BLaER1 (cell line): ENCODE measurements around the gene RBM19.

Experiments
- H3K27ac ChIP-seq: shearing (Covaris generic); formaldehyde crosslinking; 2 replicates; pipeline ENCODE4 v1.8.1; 2022
- H3K27me3 ChIP-seq: shearing (Covaris generic); formaldehyde crosslinking; 2 replicates; pipeline ENCODE4 v1.8.1; 2022
- H3K36me3 ChIP-seq: shearing (Covaris generic); formaldehyde crosslinking; 2 replicates; pipeline ENCODE4 v1.8.1; 2022
- H3K4me1 ChIP-seq: shearing (Covaris generic); formaldehyde crosslinking; 2 replicates; pipeline ENCODE4 v1.8.1; 2022
- H3K4me2 ChIP-seq: shearing (Covaris generic); formaldehyde crosslinking; 2 replicates; pipeline ENCODE4 v1.8.1; 2022
- H3K4me3 ChIP-seq: shearing (Covaris generic); formaldehyde crosslinking; 2 replicates; pipeline ENCODE4 v1.8.1; 2022
- H3K9ac ChIP-seq: shearing (Covaris generic); formaldehyde crosslinking; 2 replicates; pipeline ENCODE4 v1.8.1; 2022
- H3K9me3 ChIP-seq: shearing (Covaris generic); formaldehyde crosslinking; 2 replicates; pipeline ENCODE4 v1.8.1; 2022
- H4K20me1 ChIP-seq: shearing (Covaris generic); formaldehyde crosslinking; 2 replicates; pipeline ENCODE4 v1.8.1; 2022
- Cebpa-rat ChIP-seq: shearing (Covaris generic); IDR thresholded peaks from 2 replicates; pipeline ENCODE4 v1.8.1; 2022

Gene RBM19

GRCh38 chr12:113804961-113805600 lies 161.0 kb downstream of the RBM19 start:
- H3K4me2 ChIP-seq = no peak overlapping the region
- H3K9ac ChIP-seq = no peak overlapping the region
- H3K27me3 ChIP-seq = no peaks in the 10 kb centered on the region
- H3K4me1 ChIP-seq = peaks cover 12% of the 10 kb centered on the region
- no peak overlapping the region for H3K27ac ChIP-seq
- no peaks in the 10 kb centered on the region for H4K20me1 ChIP-seq
- H3K4me3 ChIP-seq = no peak overlapping the region
- peaks cover 6% of the 10 kb centered on the region for H3K9me3 ChIP-seq
- no peaks in the 10 kb centered on the region for H3K36me3 ChIP-seq
- no peak for TF ChIP-seq Cebpa-rat

DNA sequence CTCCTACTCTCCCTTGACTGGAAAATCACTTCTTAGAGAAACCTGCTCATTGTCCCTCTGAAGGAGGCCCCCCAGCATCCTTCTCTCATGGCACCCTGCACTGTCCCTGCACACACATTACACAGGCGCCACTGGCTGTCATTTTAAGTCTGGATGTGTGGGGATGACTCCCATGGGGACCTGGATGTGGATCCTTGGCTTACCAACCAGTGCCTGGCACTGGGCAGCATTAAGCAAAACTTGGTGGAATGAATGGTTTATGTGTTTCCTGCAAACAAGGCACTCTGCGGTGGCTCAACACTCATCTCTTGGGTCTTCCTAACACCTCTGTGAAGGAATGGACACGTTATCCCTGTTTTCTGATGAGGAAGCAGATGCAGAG lies 162.4 kb downstream of the RBM19 start:
- Histone ChIP-seq H3K27ac (no peak overlapping the region), H3K9me3 (peaks cover 6% of the 10 kb centered on the region), H3K4me1 (peaks cover 12% of the 10 kb centered on the region), H3K36me3 (no peaks in the 10 kb centered on the region), H3K4me3 (no peak overlapping the region), H3K9ac (no peak overlapping the region), H3K27me3 (no peaks in the 10 kb centered on the region), H3K4me2 (no peak overlapping the region), H4K20me1 (no peaks in the 10 kb centered on the region)
- TF ChIP-seq Cebpa-rat = no peak

GRCh38 chr12:113802966-113803758 lies 163.0 kb downstream of the RBM19 start:
- peaks cover 17% of the 10 kb centered on the region for H3K4me1 ChIP-seq
- no peak overlapping the region for H3K4me2 ChIP-seq
- no peak for TF ChIP-seq Cebpa-rat
- H3K4me3 ChIP-seq = no peak overlapping the region
- H3K36me3 ChIP-seq = no peaks in the 10 kb centered on the region
- H3K9ac ChIP-seq = no peak overlapping the region
- H4K20me1 ChIP-seq = no peaks in the 10 kb centered on the region
- peaks cover 6% of the 10 kb centered on the region for H3K9me3 ChIP-seq
- no peak overlapping the region for H3K27ac ChIP-seq
- no peaks in the 10 kb centered on the region for H3K27me3 ChIP-seq

- H3K27ac ChIP-seq = no peak overlapping the region
- H3K4me2 ChIP-seq = no peak overlapping the region
- H3K27me3 ChIP-seq = no peaks in the 10 kb centered on the region
- no peak overlapping the region for H3K9ac ChIP-seq
- H3K4me3 ChIP-seq = no peak overlapping the region
- TF ChIP-seq Cebpa-rat = no peak
- peaks cover 27% of the 10 kb centered on the region for H3K4me1 ChIP-seq
- no peaks in the 10 kb centered on the region for H3K36me3 ChIP-seq
- peaks cover 6% of the 10 kb centered on the region for H3K9me3 ChIP-seq
- no peaks in the 10 kb centered on the region for H4K20me1 ChIP-seq
These were observed 163.9 kb downstream of the RBM19 start for GRCh38 chr12:113802000-113802749.

DNA sequence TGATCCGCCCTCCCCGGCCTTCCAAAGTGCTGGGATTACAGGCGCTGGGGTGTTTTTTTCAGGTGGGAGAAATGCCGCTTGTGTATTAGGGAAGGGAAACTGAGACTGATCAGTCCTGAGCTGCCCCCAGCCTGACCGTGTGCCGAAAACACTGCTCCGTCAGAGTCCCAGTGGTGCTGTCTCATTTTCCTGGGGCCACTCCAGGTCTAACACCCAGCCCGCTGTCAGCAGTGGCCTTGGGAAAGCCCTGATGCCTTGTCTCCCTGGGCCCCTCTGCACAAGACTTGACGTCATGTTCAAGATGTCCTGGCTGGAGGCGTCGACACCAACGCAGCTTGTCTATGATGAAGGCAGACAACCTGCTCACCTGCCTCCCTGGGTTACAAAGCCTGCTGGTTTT lies 165.9 kb downstream of the RBM19 start:
- Histone ChIP-seq H3K4me1 (peaks cover 46% of the 10 kb centered on the region), H3K4me3 (no peak overlapping the region), H3K36me3 (no peaks in the 10 kb centered on the region), H3K27ac (no peak overlapping the region), H3K9me3 (no peaks in the 10 kb centered on the region), H3K27me3 (0 out of 2 replicates have a peak, but pooled peaks cover 6% of the 10 kb centered on the region), H4K20me1 (no peaks in the 10 kb centered on the region; the same call in 1 of the 2 replicates), H3K4me2 (no peak overlapping the region), H3K9ac (no peak overlapping the region)
- TF ChIP-seq Cebpa-rat = no peak

DNA sequence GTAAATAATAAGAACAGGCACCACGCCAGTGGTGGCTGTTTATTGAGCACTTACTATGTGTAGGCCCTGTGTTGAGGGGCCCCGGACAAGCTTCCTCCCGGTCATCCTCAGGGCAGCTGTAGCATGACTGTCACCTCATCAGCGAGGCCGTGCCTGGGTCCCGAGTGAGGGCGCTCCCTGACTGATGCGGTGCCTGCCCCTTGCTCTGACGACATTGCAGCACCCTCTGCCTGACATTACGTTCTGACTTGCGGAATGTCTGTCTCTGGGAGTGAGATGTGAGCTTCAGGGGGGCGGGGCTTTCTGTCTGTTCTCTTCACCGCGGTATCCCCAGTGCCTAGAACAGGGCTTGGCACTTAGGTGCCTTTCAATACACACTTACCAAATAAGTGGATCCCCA lies 167.6 kb downstream of the RBM19 start:
- Histone ChIP-seq H3K4me2 (no peak overlapping the region), H3K27ac (no peak overlapping the region), H3K27me3 (peaks cover 19% of the 10 kb centered on the region; the same call in 1 of the 2 replicates), H3K9me3 (no peaks in the 10 kb centered on the region), H3K36me3 (no peaks in the 10 kb centered on the region), H3K4me1 (peaks cover 60% of the 10 kb centered on the region), H3K4me3 (no peak overlapping the region), H3K9ac (no peak overlapping the region), H4K20me1 (no peaks in the 10 kb centered on the region; the same call in 1 of the 2 replicates)
- TF ChIP-seq Cebpa-rat = no peak

- peaks cover 53% of the 10 kb centered on the region for H3K4me1 ChIP-seq
- no peak overlapping the region for H3K9ac ChIP-seq
- TF ChIP-seq Cebpa-rat = no peak
- peak overlapping the region; percentile 62 for H3K4me2 ChIP-seq
- H3K9me3 ChIP-seq = no peaks in the 10 kb centered on the region
- H4K20me1 ChIP-seq = no peaks in the 10 kb centered on the region; the same call in 1 of the 2 replicates
- H3K4me3 ChIP-seq = no peak overlapping the region
- H3K27ac ChIP-seq = no peak overlapping the region
- no peaks in the 10 kb centered on the region for H3K36me3 ChIP-seq
- peaks cover 21% of the 10 kb centered on the region; the same call in 1 of the 2 replicates for H3K27me3 ChIP-seq
These were observed 168.6 kb downstream of the RBM19 start for GRCh38 chr12:113797535-113797868.

DNA sequence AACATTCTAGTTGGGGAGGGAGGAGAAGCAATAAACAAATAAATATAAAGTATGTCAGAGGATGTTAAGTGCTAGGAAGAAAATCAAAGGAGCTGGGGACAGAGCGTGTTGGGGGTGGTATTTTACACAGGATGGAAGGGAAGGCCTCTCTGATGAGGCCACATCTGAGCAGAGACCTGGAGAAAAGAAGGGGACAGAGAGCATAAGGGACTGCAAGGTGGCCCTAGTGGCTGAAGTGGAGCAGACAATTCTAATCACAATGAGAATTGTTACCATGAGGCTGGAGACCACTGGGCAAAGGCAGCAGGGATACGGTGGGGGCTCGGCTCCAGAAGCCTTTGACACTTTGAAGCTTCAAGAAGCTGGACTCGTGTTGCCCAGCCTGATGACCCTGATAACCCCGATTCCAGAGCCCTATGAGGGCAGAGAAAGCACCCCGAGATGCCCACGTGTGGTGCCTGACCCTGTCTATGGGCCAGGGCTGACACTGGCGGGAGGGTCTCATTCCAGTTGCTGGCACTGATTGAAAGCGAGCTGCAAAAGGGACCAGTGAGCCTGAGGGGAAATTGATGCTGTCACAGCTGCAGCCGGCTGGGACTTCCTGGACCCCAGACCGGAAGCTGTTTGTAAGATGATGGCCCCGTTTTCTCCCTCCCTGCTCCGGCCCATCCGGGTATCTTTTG lies 169.1 kb downstream of the RBM19 start:
- H3K9ac ChIP-seq = no peak overlapping the region
- no peaks in the 10 kb centered on the region for H3K36me3 ChIP-seq
- no peaks in the 10 kb centered on the region; the same call in 1 of the 2 replicates for H4K20me1 ChIP-seq
- H3K4me1 ChIP-seq = peaks cover 48% of the 10 kb centered on the region
- H3K27ac ChIP-seq = no peak overlapping the region
- H3K9me3 ChIP-seq = no peaks in the 10 kb centered on the region
- no peak for TF ChIP-seq Cebpa-rat
- H3K4me3 ChIP-seq = no peak overlapping the region
- peak overlapping the region; percentile 62 for H3K4me2 ChIP-seq
- peaks cover 21% of the 10 kb centered on the region; the same call in 1 of the 2 replicates for H3K27me3 ChIP-seq

DNA sequence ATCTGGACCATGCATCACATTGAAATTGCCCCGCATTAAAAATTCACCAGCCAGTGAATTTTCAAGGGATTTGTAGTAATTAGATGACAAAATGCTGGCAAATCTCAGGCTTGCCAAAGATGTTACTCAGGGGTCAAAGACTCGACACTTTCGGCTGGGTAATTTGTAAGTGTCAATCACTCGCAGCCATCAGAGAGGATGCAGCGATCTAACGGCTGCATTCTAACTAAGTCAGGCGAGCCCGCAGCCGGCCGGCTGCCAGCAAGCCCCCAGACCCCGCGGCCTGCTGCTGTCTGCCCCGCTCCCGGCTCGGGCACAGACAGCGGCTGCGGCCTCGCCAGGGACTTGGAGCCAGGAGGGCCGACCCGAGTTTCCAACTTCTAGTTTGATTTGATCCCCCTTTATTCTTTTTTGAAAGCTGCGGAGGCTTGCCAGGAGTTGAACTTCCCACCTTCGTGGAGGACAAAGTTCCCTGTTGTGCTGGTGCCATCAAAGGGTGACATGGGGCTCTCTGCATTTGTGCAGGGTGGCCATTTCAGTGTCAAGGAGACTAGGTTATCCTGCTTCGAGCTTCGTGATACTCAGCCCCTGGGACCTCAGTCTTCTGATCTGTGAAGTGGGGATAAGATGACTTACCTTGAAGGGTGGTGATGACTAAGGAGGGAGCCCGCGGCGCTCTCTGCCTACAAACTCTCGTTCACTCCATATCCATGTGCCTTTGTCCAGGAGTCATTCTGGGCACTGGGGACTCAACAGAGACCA lies 169.9 kb downstream of the RBM19 start:
- TF ChIP-seq Cebpa-rat = no peak
- H3K9me3 ChIP-seq = no peaks in the 10 kb centered on the region
- no peaks in the 10 kb centered on the region for H3K36me3 ChIP-seq
- H3K9ac ChIP-seq = no peak overlapping the region
- peaks cover 21% of the 10 kb centered on the region; the same call in 1 of the 2 replicates for H3K27me3 ChIP-seq
- H4K20me1 ChIP-seq = no peaks in the 10 kb centered on the region; the same call in 1 of the 2 replicates
- H3K27ac ChIP-seq = no peak overlapping the region
- H3K4me1 ChIP-seq = peaks cover 47% of the 10 kb centered on the region
- peak overlapping the region; percentile 67 for H3K4me2 ChIP-seq
- H3K4me3 ChIP-seq = no peak overlapping the region
